K562 (cell line): ENCODE measurements around the gene CISD2. TPM values are rescaled to one million over a fixed set of nuclear protein-coding genes. Genes with fewer than 3 reads are reported as not detected.

Source experiments
- ATF6 ChIP-seq: sonication (generic); formaldehyde crosslinking; IDR thresholded peaks from 2 replicates; pipeline ENCODE4 v1.4.0; 2020; ENCODE audit warnings: mild to moderate bottlenecking, missing genetic modification reagents
- BHLHE40 ChIP-seq: IDR thresholded peaks from 2 replicates; pipeline ENCODE4 v1.6.1; 2011; ENCODE audit warnings: low read length, improper control_type of control experiment
- CBX3 ChIP-seq, 2 experiments: IDR thresholded peaks; 1 replicate in 1 of 2; 2 replicates in 1 of 2; pipeline ENCODE4 v1.6.1; 2012; ENCODE audit warnings: inconsistent platforms in 2 of 2, low read length in 2 of 2, borderline replicate concordance in 1 of 2, control low read depth in 1 of 2
- CHD4 ChIP-seq: fragments of 200-600 bp; sonication (generic); IDR thresholded peaks from 3 replicates; pipeline ENCODE4 v1.6.1; 2012; ENCODE audit warnings: low read depth, mild to moderate bottlenecking, mixed read lengths, low read length, inconsistent platforms; ENCODE audit not compliant: insufficient read depth, insufficient replicate concordance, poor library complexity, severe bottlenecking
- EP400 ChIP-seq: fragments of 450-650 bp; IDR thresholded peaks from 2 replicates; pipeline ENCODE4 v1.6.1; 2017; ENCODE audit warnings: antibody characterized with exemption, mild to moderate bottlenecking, moderate library complexity
- FOXJ2 ChIP-seq: fragments of 200-800 bp; sonication (Bioruptor generic); IDR thresholded peaks from 2 replicates; pipeline ENCODE4 v1.6.1; 2016; ENCODE audit warnings: missing genetic modification characterization, missing compliant biosample characterization
- MYC ChIP-seq, 2 experiments: fragments of 250-450 bp in 1 of 2; sonication (Bioruptor Pico) in 1 of 2; IDR thresholded peaks; 2 replicates each; pipeline versions ENCODE4 v1.5.1 to v1.6.1; 2012 to 2021; ENCODE audit warnings: low read depth in 2 of 2, borderline replicate concordance in 1 of 2, improper control_type of control experiment in 1 of 2, low read length in 1 of 2, mild to moderate bottlenecking in 1 of 2, moderate library complexity in 1 of 2
- NR0B1 ChIP-seq: fragments of 450-650 bp; IDR thresholded peaks from one replicate; pipeline ENCODE4 v1.6.1; 2018; ENCODE audit warnings: mild to moderate bottlenecking, moderate library complexity; ENCODE audit not compliant: partially characterized antibody
- NR3C1 ChIP-seq: sonication (generic); formaldehyde crosslinking; IDR thresholded peaks from 2 replicates; pipeline ENCODE4 v1.8.1; 2022; ENCODE audit warnings: missing genetic modification reagents
- RBBP5 ChIP-seq: fragments of 200-600 bp; sonication (generic); IDR thresholded peaks from 2 replicates; pipeline ENCODE4 v1.6.1; 2012; ENCODE audit warnings: borderline replicate concordance, mild to moderate bottlenecking, low read length, control low read depth, inconsistent platforms; ENCODE audit not compliant: insufficient read depth, poor library complexity, severe bottlenecking
- TAF1 ChIP-seq: IDR thresholded peaks from 2 replicates; pipeline ENCODE4 v1.6.1; 2011; ENCODE audit warnings: mild to moderate bottlenecking, low read length, moderate library complexity; ENCODE audit not compliant: insufficient read depth, control insufficient read depth, severe bottlenecking; ENCODE audit errors: extremely low read depth
- ZBTB9 ChIP-seq: fragments of 450-650 bp; formaldehyde crosslinking; IDR thresholded peaks from 2 replicates; pipeline ENCODE4 v1.4.0; 2020; ENCODE audit warnings: mild to moderate bottlenecking, moderate library complexity
- ZNF133 ChIP-seq: fragments of 250-450 bp; sonication (Bioruptor Pico); IDR thresholded peaks from 2 replicates; pipeline ENCODE4 v1.4.0; 2020; ENCODE audit warnings: mild to moderate bottlenecking
- ZNF589 ChIP-seq: fragments of 200-800 bp; sonication (Bioruptor generic); IDR thresholded peaks from 2 replicates; pipeline ENCODE4 v1.6.1; 2016; ENCODE audit warnings: low read depth, missing genetic modification characterization, missing compliant biosample characterization
- ZNF609 ChIP-seq: sonication (generic); formaldehyde crosslinking; IDR thresholded peaks from 2 replicates; pipeline ENCODE4 v1.8.1; 2023; ENCODE audit warnings: missing genetic modification reagents, mild to moderate bottlenecking, borderline replicate concordance
- polyA plus RNA-seq, 8 experiments: library from polyadenylated mRNA; depleted of rRNA in 4 of 8; stranded (reverse) in 5 of 8; unstranded in 3 of 8; fragments of >200 nt; fragmentation: Nextera tagmentation in 2 of 8; fragmentation: Illumina TruSeq in 1 of 8; extraction: Ambion mirVana in 2 of 8; extraction: Trizol in 1 of 8; gene quantifications; 2 replicates each; pipeline versions ENCODE4 v1.2.1 to v1.2.3, GENCODE V29; 2011 to 2014; ENCODE audit warnings: inconsistent platforms in 1 of 8, missing spikeins in 1 of 8
- total RNA-seq, 7 experiments: library from RNA; depleted of rRNA in 6 of 7; stranded (reverse); fragments of >200 nt in 6 of 7; fragmentation: Illumina TruSeq in 2 of 7; extraction: Trizol in 2 of 7; gene quantifications; 2 replicates each; pipeline versions ENCODE4 v1.2.1 to v1.2.3, GENCODE V29; 2011 to 2021; ENCODE audit warnings: low replicate concordance in 1 of 7

The CISD2 gene
- total and polyA plus RNA-seq, 9 of the 15 experiments (the other 6 are each of a cell fraction or from before 2014, with no cell fraction given), result 37.8 to 91.4 (median 59.8) TPM

- TF ChIP-seq MYC (IDR thresholded peaks at IDR 0.05; ENCODE audit: low read depth, low read length) (peak; percentile 81), MYC (CRISPR knock-in tag; IDR thresholded peaks at IDR 0.05; ENCODE audit: borderline replicate concordance, low read depth) (peak; percentile 68; the same call in 1 of the 2 replicates), CHD4 (peak; percentile 53), ZNF589 (0 out of 2 replicates have a peak, but pooled peaks have one; percentile 30), TAF1 (peak; percentile 90), RBBP5 (peak; percentile 92), CBX3 (IDR thresholded peaks at IDR 0.05; ENCODE audit: borderline replicate concordance in 1 of 2, low read length in 2 of 2) (peak in 1 of 2 experiments; percentile 67; a peak in 1 of 3 replicates), FOXJ2 (peak; percentile 79), ZBTB9 (no peak), NR3C1 (CRISPR knock-in tag) (0 out of 2 replicates have a peak, but pooled peaks have one; percentile 23), BHLHE40 (peak; percentile 99), ZNF133 (no peak), NR0B1 (no peak), ATF6 (peak; percentile 93; the same call in 1 of the 2 replicates), EP400 (peak; percentile 92), ZNF609 (CRISPR knock-in tag) (peak; percentile 87; the same call in 1 of the 2 replicates)
These were observed at the start of gene CISD2 (continued) for GRCh38 chr4:102868781-102869568.
